B cell (primary cell): ENCODE results near the gene OGDHL. TPM values are rescaled to one million over a fixed set of nuclear protein-coding genes. Genes with fewer than 3 reads are reported as not detected.

Source experiments
- ATAC-seq: fragments of 200-7000 bp; cut with Tn5 transposase; one replicate; pipeline ENCODE4 v1.10.0; 2021; ENCODE audit warnings: low read depth, mild to moderate bottlenecking, moderate number of reproducible peaks, moderate library complexity
- CTCF ChIA-PET: fragments of 350-600 bp; sonication (Branson Sonifier 250); formaldehyde crosslinking; loops from one replicate; lab custom pipeline; 2021; ENCODE audit warnings: antibody characterized with exemption, inconsistent platforms; lab: Charles Lee
- POLR2A ChIA-PET: fragments of 350-600 bp; sonication (Branson Sonifier 250); formaldehyde crosslinking; loops from one replicate; lab custom pipeline; 2021; ENCODE audit warnings: antibody characterized with exemption; lab: Charles Lee
- DNase-seq: peaks from one replicate; pipeline ENCODE4 v3.0.0; 2013
- H2AFZ ChIP-seq: 2 replicates; pipeline ENCODE4 v1.6.1; 2012; ENCODE audit warnings: mild to moderate bottlenecking, low read depth, low read length; ENCODE audit not compliant: insufficient read depth, poor library complexity, severe bottlenecking
- H3K27ac ChIP-seq, 2 donors: 1 replicate in 1 of 2; 2 replicates in 1 of 2; pipeline ENCODE4 v1.5.1; 2012 to 2013; ENCODE audit warnings: low read length in 2 of 2, mild to moderate bottlenecking in 2 of 2, moderate library complexity in 1 of 2
- H3K27me3 ChIP-seq, 4 experiments: fragments of 200-600 bp in 1 of 4; sonication (generic) in 1 of 4; replicated peaks in 1 of 4; 1 replicate in 2 of 4; 2 replicates in 2 of 4; pipeline versions ENCODE4 v1.6.1 to v1.7.0; 2013 to 2016; ENCODE audit warnings: low read length in 3 of 4, mild to moderate bottlenecking in 2 of 4, mixed read lengths in 1 of 4, moderate library complexity in 1 of 4; ENCODE audit not compliant: insufficient read depth in 4 of 4, control insufficient read depth in 3 of 4; ENCODE audit errors: control extremely low read depth in 1 of 4
- H3K36me3 ChIP-seq, 2 experiments: replicated peaks in 1 of 2; 1 replicate in 1 of 2; 2 replicates in 1 of 2; pipeline versions ENCODE4 v1.6.1 to v1.7.1; 2013; ENCODE audit warnings: low read length in 1 of 2; ENCODE audit not compliant: insufficient read depth in 2 of 2, control insufficient read depth in 1 of 2; ENCODE audit errors: control extremely low read depth in 1 of 2, extremely low read depth in 1 of 2
- H3K4me1 ChIP-seq, 2 donors: fragments of 200-600 bp in 1 of 2; sonication (generic) in 1 of 2; 1 replicate in 1 of 2; 2 replicates in 1 of 2; pipeline versions ENCODE4 v1.5.1 to v1.6.1; 2013 to 2017; ENCODE audit warnings: low read length in 2 of 2; ENCODE audit not compliant: control insufficient read depth in 2 of 2, insufficient read depth in 2 of 2
- H3K4me2 ChIP-seq: replicated peaks from 2 replicates; pipeline ENCODE3; 2012; ENCODE audit warnings: mild to moderate bottlenecking, low read depth, low read length; ENCODE audit not compliant: poor library complexity, severe bottlenecking
- H3K4me3 ChIP-seq, 5 experiments: fragments of 200-600 bp in 1 of 5; sonication (generic) in 1 of 5; 1 replicate in 3 of 5; 2 replicates in 2 of 5; pipeline versions ENCODE4 v1.5.1 to v1.7.0; 2011 to 2016; ENCODE audit warnings: low read length in 4 of 5, mild to moderate bottlenecking in 4 of 5, low read depth in 2 of 5, control low read depth in 1 of 5, moderate library complexity in 1 of 5; ENCODE audit not compliant: insufficient read depth in 1 of 5; ENCODE audit errors: control extremely low read depth in 1 of 5, extremely low read depth in 1 of 5
- H3K79me2 ChIP-seq: fragments of 200-600 bp; sonication (generic); one replicate; pipeline ENCODE4 v1.6.0; 2016; ENCODE audit warnings: low read length; ENCODE audit not compliant: control insufficient read depth, insufficient read depth
- H3K9ac ChIP-seq: fragments of 200-600 bp; sonication (generic); 2 replicates; pipeline ENCODE4 v1.6.1; 2017; ENCODE audit warnings: mild to moderate bottlenecking, low read length, moderate library complexity
- H3K9me3 ChIP-seq, 3 donors: one replicate each; pipeline versions ENCODE4 v1.6.1 to v1.7.1; 2013; ENCODE audit warnings: low read length in 2 of 3; ENCODE audit not compliant: control insufficient read depth in 2 of 3, insufficient read depth in 1 of 3; ENCODE audit errors: control extremely low read depth in 1 of 3
- H4K20me1 ChIP-seq: 2 replicates; pipeline ENCODE4 v1.6.0; 2012; ENCODE audit warnings: mild to moderate bottlenecking, low read length; ENCODE audit not compliant: insufficient read depth, control insufficient read depth, poor library complexity, severe bottlenecking
- H3K27ac Mint-ChIP-seq: one replicate; pipeline ENCODE4 v1.8.0; 2021; ENCODE audit warnings: mixed read lengths
- H3K27me3 Mint-ChIP-seq: one replicate; pipeline ENCODE4 v1.8.0; 2021; ENCODE audit warnings: mixed read lengths
- H3K4me1 Mint-ChIP-seq: one replicate; pipeline ENCODE4 v1.8.0; 2021; ENCODE audit warnings: mixed read lengths
- H3K4me3 Mint-ChIP-seq: one replicate; pipeline ENCODE4 v1.8.0; 2021; ENCODE audit warnings: mixed read lengths
- H3K9me3 Mint-ChIP-seq: one replicate; pipeline ENCODE4 v1.8.0; 2022; ENCODE audit warnings: mixed read lengths; ENCODE audit not compliant: insufficient read depth
- CTCF ChIP-seq: fragments of 200-600 bp; IDR thresholded peaks from one replicate; pipeline ENCODE4 v1.8.0; 2022; ENCODE audit warnings: antibody characterized with exemption, mild to moderate bottlenecking
- EZH2 ChIP-seq: IDR thresholded peaks from 2 replicates; pipeline ENCODE4 v1.6.1; 2012; ENCODE audit warnings: borderline replicate concordance, low read depth, mild to moderate bottlenecking, moderate library complexity, low read length; ENCODE audit not compliant: insufficient read depth, poor library complexity, severe bottlenecking
- WGBS: methylation state at CpG from one replicate; pipeline ENCODE4 v1.1.5; 2013; ENCODE audit warnings: missing lambda C conversion rate; ENCODE audit not compliant: insufficient coverage; 5-methylcytosine and 5-hydroxymethylcytosine counted together
- intact Hi-C: fragments of 100-400 bp; cut with micrococcal nuclease; formaldehyde crosslinking; loops from one replicate; pipeline ENCODE4 v1.10.0; 2022
- polyA plus RNA-seq: library from polyadenylated mRNA; depleted of rRNA; stranded (reverse); fragments of >200 nt; gene quantifications from 2 replicates; pipeline ENCODE4 v1.2.3, GENCODE V29; 2012
- total RNA-seq, 2 donors: library from RNA; stranded (reverse); fragments of 120-200 nt in 1 of 2; gene quantifications; 1 replicate in 1 of 2; 2 replicates in 1 of 2; pipeline versions ENCODE4 v1.2.3 to v1.2.4, GENCODE V29; 2013 to 2022

OGDHL gene
- total and polyA plus RNA-seq, 2 donors (not counting 1 experiment from before 2014, with no cell fraction given), result not detected

- Histone ChIP-seq H4K20me1 (no peaks in the 10 kb centered on the region), H2AFZ (no peak overlapping the region), H3K36me3 (no peaks in the 10 kb centered on the region), H3K27ac (no peak overlapping the region), H3K9me3 (peaks cover 0 to 17% (median 3%) of the 10 kb centered on the region in 3 donors), H3K4me3 (no peak overlapping the region), H3K27me3 (peaks cover 0 to 31% (median 17%) of the 10 kb centered on the region in 4 experiments), H3K9ac (no peak overlapping the region), H3K4me1 (peaks cover 5 to 9% of the 10 kb centered on the region in 2 donors), H3K79me2 (no peaks in the 10 kb centered on the region), H3K4me2 (no peak overlapping the region)
- ChIA-PET CTCF (no interaction called here), POLR2A (no interaction called here)
- DNase-seq (no peak), ATAC-seq (no peak)
- no peak overlapping the region for H3K27ac Mint-ChIP-seq
- H3K27me3 Mint-ChIP-seq, result peaks cover 50% of the 10 kb centered on the region
- H3K4me3 Mint-ChIP-seq, result no peak overlapping the region
- intact Hi-C loops, result no loop called here
- peaks cover 8% of the 10 kb centered on the region for H3K4me1 Mint-ChIP-seq
- H3K9me3 Mint-ChIP-seq, result no peaks in the 10 kb centered on the region
- TF ChIP-seq EZH2 (no peak), CTCF (no peak)
- WGBS, result no CpG with 5 or more reads among the region's 2 CpGs
Measured at GRCh38 chr10:49766484-49766883, 4.4 kb upstream of the OGDHL start.

GRCh38 chr10:49762566-49762877, 399 bp upstream of the OGDHL start:
- H3K4me1 ChIP-seq, result peaks cover 6 to 13% of the 10 kb centered on the region in 2 donors
- H3K79me2 ChIP-seq, result no peaks in the 10 kb centered on the region
- H3K4me3 ChIP-seq, result no peak overlapping the region
- Mint-ChIP-seq H3K4me1 (peaks cover 8% of the 10 kb centered on the region), H3K9me3 (no peaks in the 10 kb centered on the region), H3K27me3 (peaks cover 50% of the 10 kb centered on the region), H3K4me3 (peak overlapping the region; percentile 66), H3K27ac (no peak overlapping the region)
- no peak overlapping the region for H3K9ac ChIP-seq
- H2AFZ ChIP-seq, result no peak overlapping the region
- no peak for TF ChIP-seq EZH2
- no peak for TF ChIP-seq CTCF
- peaks cover 0 to 11% (median 3%) of the 10 kb centered on the region in 3 donors for H3K9me3 ChIP-seq
- ATAC-seq, result no peak
- H3K27me3 ChIP-seq, result peaks cover 0 to 33% (median 11%) of the 10 kb centered on the region in 4 experiments
- ChIA-PET POLR2A (no interaction called here), CTCF (no interaction called here)
- H3K4me2 ChIP-seq, result peak overlapping the region; percentile 67
- no peak for DNase-seq
- intact Hi-C loops, result no loop called here
- WGBS, result no CpG with 5 or more reads among the region's 4 CpGs
- H4K20me1 ChIP-seq, result no peaks in the 10 kb centered on the region
- no peaks in the 10 kb centered on the region for H3K36me3 ChIP-seq
- H3K27ac ChIP-seq, result no peak overlapping the region
